Activated CD4-positive, alpha-beta T cell treated with anti-CD3 and anti-CD28 coated beads for 36 hours (primary cell): Measurements from ENCODE around the gene KDM1B. TPM values are rescaled to one million over a fixed set of nuclear protein-coding genes. Genes with fewer than 3 reads are reported as not detected.

Experiments used
- ATAC-seq: fragments of 200-7000 bp; cut with Tn5 transposase; one replicate; pipeline ENCODE4 v1.10.0; 2021; ENCODE audit warnings: mild to moderate bottlenecking, moderate library complexity
- CTCF ChIA-PET: fragments of 350-600 bp; sonication (Branson Sonifier 250); formaldehyde crosslinking; loops from one replicate; lab custom pipeline; 2021; ENCODE audit warnings: antibody characterized with exemption; lab: Charles Lee
- POLR2A ChIA-PET: fragments of 350-600 bp; sonication (Branson Sonifier 250); formaldehyde crosslinking; loops from one replicate; lab custom pipeline; 2021; ENCODE audit warnings: antibody characterized with exemption, inconsistent platforms; lab: Charles Lee
- DNase-seq: peaks from one replicate; pipeline ENCODE4 v3.0.0-alpha.2; 2020
- H3K27ac Mint-ChIP-seq: one replicate; pipeline ENCODE4 v1.8.0; 2021; ENCODE audit warnings: mixed read lengths
- H3K27me3 Mint-ChIP-seq: one replicate; pipeline ENCODE4 v1.8.0; 2021; ENCODE audit warnings: mixed read lengths
- H3K36me3 Mint-ChIP-seq: one replicate; pipeline ENCODE4 v1.8.0; 2021; ENCODE audit warnings: low read depth, mixed read lengths
- H3K4me1 Mint-ChIP-seq: one replicate; pipeline ENCODE4 v1.8.0; 2021; ENCODE audit warnings: mixed read lengths
- H3K4me3 Mint-ChIP-seq: one replicate; pipeline ENCODE4 v1.8.0; 2021; ENCODE audit warnings: mild to moderate bottlenecking, moderate library complexity, mixed read lengths
- H3K9me3 Mint-ChIP-seq: one replicate; pipeline ENCODE4 v1.8.0; 2021; ENCODE audit warnings: low read depth, mixed read lengths
- intact Hi-C, 2 experiments: fragments of 100-400 bp; cut with DNase I in 1 of 2; cut with micrococcal nuclease in 1 of 2; formaldehyde crosslinking; loops; one replicate each; pipeline versions ENCODE4 v1.14.2 to v1.15.1; 2022 to 2024; cut with DNase I, micrococcal nuclease
- total RNA-seq, 2 experiments: library from RNA; stranded (reverse); gene quantifications; one replicate each; pipeline ENCODE4 v1.2.3, GENCODE V29; 2021

Gene KDM1B
- total RNA-seq, 2 experiments from 2014 or later: 13.4 to 13.9 TPM

- Mint-ChIP-seq H3K27me3 (no peaks in the 10 kb centered on the region), H3K4me1 (peaks cover 55% of the 10 kb centered on the region), H3K36me3 (peaks cover 87% of the 10 kb centered on the region), H3K9me3 (peaks cover 1% of the 10 kb centered on the region), H3K27ac (no peak overlapping the region), H3K4me3 (no peak overlapping the region)
- intact Hi-C loops: no loop called here
- ATAC-seq: no peak
- ChIA-PET POLR2A (no interaction called here), CTCF (no interaction called here)
- DNase-seq: no peak
Measured at GRCh38 chr6:18247002-18247401, 91.8 kb downstream of the KDM1B start.

GRCh38 chr6:18248698-18249097, 93.5 kb downstream of the KDM1B start:
- Mint-ChIP-seq H3K36me3 (peaks cover 85% of the 10 kb centered on the region), H3K27ac (no peak overlapping the region), H3K9me3 (peaks cover 1% of the 10 kb centered on the region), H3K4me3 (no peak overlapping the region), H3K27me3 (no peaks in the 10 kb centered on the region), H3K4me1 (peaks cover 46% of the 10 kb centered on the region)
- intact Hi-C loops: no loop called here
- CTCF ChIA-PET: no interaction called here
- POLR2A ChIA-PET: no interaction called here
- no peak for ATAC-seq
- no peak for DNase-seq

GRCh38 chr6:18249271-18249670, 94.0 kb downstream of the KDM1B start:
- H3K36me3 Mint-ChIP-seq: peaks cover 80% of the 10 kb centered on the region
- peaks cover 1% of the 10 kb centered on the region for H3K9me3 Mint-ChIP-seq
- H3K27me3 Mint-ChIP-seq: no peaks in the 10 kb centered on the region
- DNase-seq (no peak), ATAC-seq (peak; percentile 30)
- ChIA-PET CTCF (no interaction called here), POLR2A (no interaction called here)
- no peak overlapping the region for H3K27ac Mint-ChIP-seq
- H3K4me1 Mint-ChIP-seq: peaks cover 41% of the 10 kb centered on the region
- intact Hi-C loops: no loop called here
- H3K4me3 Mint-ChIP-seq: no peak overlapping the region

- Mint-ChIP-seq H3K36me3 (peaks cover 71% of the 10 kb centered on the region), H3K9me3 (no peaks in the 10 kb centered on the region), H3K27ac (no peak overlapping the region), H3K27me3 (no peaks in the 10 kb centered on the region), H3K4me1 (peaks cover 20% of the 10 kb centered on the region), H3K4me3 (no peak overlapping the region)
- intact Hi-C loops: no loop called here
- ChIA-PET POLR2A (no interaction called here), CTCF (no interaction called here)
- ATAC-seq (no peak), DNase-seq (no peak)
Measured at GRCh38 chr6:18253635-18254034, 98.4 kb downstream of the KDM1B start.

- POLR2A ChIA-PET: no interaction called here
- no peaks in the 10 kb centered on the region for H3K27me3 Mint-ChIP-seq
- no peak for DNase-seq
- no peak overlapping the region for H3K27ac Mint-ChIP-seq
- CTCF ChIA-PET: no interaction called here
- H3K9me3 Mint-ChIP-seq: no peaks in the 10 kb centered on the region
- H3K4me1 Mint-ChIP-seq: peaks cover 22% of the 10 kb centered on the region
- H3K4me3 Mint-ChIP-seq: no peak overlapping the region
- intact Hi-C loops: no loop called here
- H3K36me3 Mint-ChIP-seq: peaks cover 68% of the 10 kb centered on the region
- no peak for ATAC-seq
Measured at GRCh38 chr6:18254793-18255192, 99.6 kb downstream of the KDM1B start.

- Mint-ChIP-seq H3K27ac (peak overlapping the region; percentile 67), H3K27me3 (no peaks in the 10 kb centered on the region), H3K9me3 (no peaks in the 10 kb centered on the region), H3K4me1 (peaks cover 46% of the 10 kb centered on the region), H3K36me3 (peaks cover 76% of the 10 kb centered on the region), H3K4me3 (peak overlapping the region; percentile 93)
- ChIA-PET POLR2A (interaction anchor here (0.6 to 0.7 kb wide), 4 partner anchors 50 to 182 kb away, joined by 3 to 6 read pairs (median 5); no protein-coding TSS in a partner anchor), CTCF (interaction anchor here (0.7 kb wide), 1 partner anchor 125 kb away, joined by 3 read pairs; no protein-coding TSS in a partner anchor)
- no peak for DNase-seq
- ATAC-seq: no peak
- intact Hi-C loops: loop anchor here (5.0 to 10.0 kb wide), 7 partner anchors 127 to 1952 kb away; partner anchors contain the start of genes ATXN1 (in 1 of the 2), MBOAT1 (in 1 of the 2), NUP153 (in 1 of the 2) and RNF144B (in 1 of the 2)
Measured at GRCh38 chr6:18259675-18260447, 104.6 kb downstream of the KDM1B start.

- intact Hi-C loops: loop anchor here (5.0 to 10.0 kb wide), 7 partner anchors 127 to 1952 kb away; partner anchors contain the start of genes ATXN1 (in 1 of the 2), MBOAT1 (in 1 of the 2), NUP153 (in 1 of the 2) and RNF144B (in 1 of the 2)
- POLR2A ChIA-PET: interaction anchor here (0.6 to 0.8 kb wide), 3 partner anchors 17 to 181 kb away, joined by 3 to 6 read pairs (median 3); no protein-coding TSS in a partner anchor
Measured at GRCh38 chr6:18260448-18261106, 105.4 kb downstream of the KDM1B start.

GRCh38 chr6:18261877-18262276, 106.7 kb downstream of the KDM1B start:
- peaks cover 5% of the 10 kb centered on the region for H3K9me3 Mint-ChIP-seq
- intact Hi-C loops: loop anchor here (2.0 to 10.0 kb wide), 9 partner anchors 17 to 1950 kb away; partner anchors contain the start of genes ATXN1 (in 1 of the 2), MBOAT1 (in 1 of the 2), NUP153 (in 1 of the 2) and RNF144B (in 1 of the 2)

More at GRCh38 chr6:18260448-18261106, 105.4 kb downstream of the KDM1B start:
- Mint-ChIP-seq H3K27ac (peak overlapping the region; percentile 67), H3K4me3 (peak overlapping the region; percentile 93), H3K4me1 (peaks cover 50% of the 10 kb centered on the region), H3K36me3 (peaks cover 70% of the 10 kb centered on the region), H3K9me3 (peaks cover 4% of the 10 kb centered on the region), H3K27me3 (no peaks in the 10 kb centered on the region)
- ATAC-seq: peak; percentile 12
- DNase-seq: peak; percentile 67
- CTCF ChIA-PET: interaction anchor here (0.6 kb wide), 1 partner anchor 565 kb away, joined by 3 read pairs; no protein-coding TSS in a partner anchor

GRCh38 chr6:18262702-18263417, 107.6 kb downstream of the KDM1B start:
- Mint-ChIP-seq H3K27ac (peak overlapping the region; percentile 99), H3K4me3 (peak overlapping the region; percentile 93), H3K27me3 (no peaks in the 10 kb centered on the region), H3K4me1 (peaks cover 52% of the 10 kb centered on the region), H3K9me3 (peaks cover 5% of the 10 kb centered on the region), H3K36me3 (peaks cover 54% of the 10 kb centered on the region)
- ChIA-PET POLR2A (no interaction called here), CTCF (interaction anchor here (0.6 to 1.2 kb wide), 2 partner anchors 21 to 245 kb away, joined by 3 read pairs; no protein-coding TSS in a partner anchor)
- intact Hi-C loops: loop anchor here (2.0 to 10.0 kb wide), 9 partner anchors 18 to 1949 kb away; partner anchors contain the start of genes ATXN1 (in 1 of the 2), MBOAT1 (in 1 of the 2), NUP153 (in 1 of the 2) and RNF144B (in 1 of the 2)
- ATAC-seq (peak; percentile 70), DNase-seq (peak; percentile 73)

More at GRCh38 chr6:18261877-18262276, 106.7 kb downstream of the KDM1B start:
- H3K36me3 Mint-ChIP-seq: peaks cover 63% of the 10 kb centered on the region
- POLR2A ChIA-PET: no interaction called here
- peaks cover 52% of the 10 kb centered on the region for H3K4me1 Mint-ChIP-seq
- DNase-seq: no peak
- H3K4me3 Mint-ChIP-seq: peak overlapping the region; percentile 93
- ATAC-seq: no peak
- peak overlapping the region; percentile 52 for H3K27ac Mint-ChIP-seq
- CTCF ChIA-PET: interaction anchor here (0.6 kb wide), 1 partner anchor 246 kb away, joined by 3 read pairs; no protein-coding TSS in a partner anchor
- H3K27me3 Mint-ChIP-seq: no peaks in the 10 kb centered on the region

GRCh38 chr6:18263418-18264218, 108.4 kb downstream of the KDM1B start:
- ChIA-PET POLR2A (no interaction called here), CTCF (interaction anchor here (1.2 kb wide), 1 partner anchor 22 kb away, joined by 3 read pairs; no protein-coding TSS in a partner anchor)
- intact Hi-C loops: loop anchor here (1.0 to 10.0 kb wide), 12 partner anchors 19 to 1949 kb away; partner anchors contain the start of genes KDM1B (in 2 of the 2), NUP153 (in 2 of the 2), TPMT (in 2 of the 2) and ATXN1 (in 1 of the 2)
- Mint-ChIP-seq H3K36me3 (peaks cover 48% of the 10 kb centered on the region), H3K27ac (peak overlapping the region; percentile 99), H3K4me3 (peak overlapping the region; percentile 93), H3K9me3 (peaks cover 5% of the 10 kb centered on the region), H3K27me3 (no peaks in the 10 kb centered on the region), H3K4me1 (peaks cover 51% of the 10 kb centered on the region)
- peak; percentile 52 for DNase-seq
- ATAC-seq: peak; percentile 2
